ENCODE data around the gene SLC25A10.

Gene SLC25A10

DNA sequence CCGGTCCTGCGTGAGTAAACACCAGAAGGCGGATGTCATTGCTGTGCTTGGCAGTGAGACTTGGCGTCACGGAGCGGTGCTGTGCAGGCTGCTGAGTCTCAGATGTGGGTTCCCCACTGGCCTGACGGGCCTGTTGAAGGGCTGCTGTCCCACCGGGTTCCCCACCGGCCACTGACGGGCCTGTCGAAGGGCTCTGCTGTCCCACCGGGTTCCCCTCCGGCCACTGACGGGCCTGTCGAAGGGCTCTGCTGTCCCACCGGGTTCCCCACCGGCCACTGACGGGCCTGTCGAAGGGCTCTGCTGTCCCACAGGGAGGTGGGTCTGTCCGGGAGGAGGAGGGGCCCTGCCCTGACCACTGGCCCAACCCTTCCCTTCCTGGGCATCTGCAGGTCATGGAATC, 25.5 kb upstream of the SLC25A10 start:
- DNase-seq (ENCODE audit: insufficient read length, low spot score) (no peak), FAIRE-seq (no peak)
- TF ChIP-seq, protein P1, sequence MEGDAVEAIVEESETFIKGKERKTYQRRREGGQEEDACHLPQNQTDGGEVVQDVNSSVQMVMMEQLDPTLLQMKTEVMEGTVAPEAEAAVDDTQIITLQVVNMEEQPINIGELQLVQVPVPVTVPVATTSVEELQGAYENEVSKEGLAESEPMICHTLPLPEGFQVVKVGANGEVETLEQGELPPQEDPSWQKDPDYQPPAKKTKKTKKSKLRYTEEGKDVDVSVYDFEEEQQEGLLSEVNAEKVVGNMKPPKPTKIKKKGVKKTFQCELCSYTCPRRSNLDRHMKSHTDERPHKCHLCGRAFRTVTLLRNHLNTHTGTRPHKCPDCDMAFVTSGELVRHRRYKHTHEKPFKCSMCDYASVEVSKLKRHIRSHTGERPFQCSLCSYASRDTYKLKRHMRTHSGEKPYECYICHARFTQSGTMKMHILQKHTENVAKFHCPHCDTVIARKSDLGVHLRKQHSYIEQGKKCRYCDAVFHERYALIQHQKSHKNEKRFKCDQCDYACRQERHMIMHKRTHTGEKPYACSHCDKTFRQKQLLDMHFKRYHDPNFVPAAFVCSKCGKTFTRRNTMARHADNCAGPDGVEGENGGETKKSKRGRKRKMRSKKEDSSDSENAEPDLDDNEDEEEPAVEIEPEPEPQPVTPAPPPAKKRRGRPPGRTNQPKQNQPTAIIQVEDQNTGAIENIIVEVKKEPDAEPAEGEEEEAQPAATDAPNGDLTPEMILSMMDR (IDR thresholded peaks at IDR 0.05; ENCODE audit: insufficient read depth, missing control alignments), result no peak

DNA sequence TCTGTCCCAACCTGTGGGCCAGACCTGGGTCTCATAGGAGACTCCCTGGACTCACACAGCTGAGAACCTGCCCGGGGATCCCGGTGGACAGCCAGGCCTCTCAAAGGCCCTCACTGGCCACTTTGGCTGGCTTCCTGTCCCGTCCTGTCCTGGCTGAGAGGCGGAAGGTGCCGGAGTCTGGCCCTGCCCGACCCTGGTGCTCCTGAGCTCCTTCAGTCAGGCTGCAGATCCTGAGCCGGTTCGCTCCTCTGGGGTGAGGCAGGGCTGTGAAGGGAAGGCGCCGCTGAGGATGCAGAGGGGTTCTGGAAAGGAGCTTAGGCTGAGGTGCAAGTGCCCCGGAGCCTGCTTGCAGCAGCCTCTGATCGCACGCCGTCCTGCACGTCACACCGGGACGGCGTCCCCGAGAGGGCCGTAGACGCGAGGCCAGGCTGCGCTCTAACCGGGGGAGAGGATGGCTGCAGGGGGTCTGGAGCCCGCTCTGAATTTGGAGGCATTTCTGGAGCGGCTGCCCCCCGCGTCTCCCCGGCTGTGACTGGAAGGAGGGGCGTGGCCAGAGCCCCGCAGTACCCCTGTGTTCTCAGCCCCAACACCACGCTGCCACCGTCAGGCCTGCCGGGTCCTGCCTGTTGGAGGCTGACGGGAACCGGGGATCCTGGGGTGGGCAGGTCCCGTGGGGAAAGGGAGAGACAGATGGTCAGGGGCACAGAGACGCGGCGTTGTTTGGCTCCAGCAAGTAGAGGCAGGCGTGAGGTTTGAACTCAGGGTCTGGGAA, 24.1 kb upstream of the SLC25A10 start:
- TF ChIP-seq, protein P1 (IDR thresholded peaks at IDR 0.05; ENCODE audit: insufficient read depth, missing control alignments), result no peak

DNA sequence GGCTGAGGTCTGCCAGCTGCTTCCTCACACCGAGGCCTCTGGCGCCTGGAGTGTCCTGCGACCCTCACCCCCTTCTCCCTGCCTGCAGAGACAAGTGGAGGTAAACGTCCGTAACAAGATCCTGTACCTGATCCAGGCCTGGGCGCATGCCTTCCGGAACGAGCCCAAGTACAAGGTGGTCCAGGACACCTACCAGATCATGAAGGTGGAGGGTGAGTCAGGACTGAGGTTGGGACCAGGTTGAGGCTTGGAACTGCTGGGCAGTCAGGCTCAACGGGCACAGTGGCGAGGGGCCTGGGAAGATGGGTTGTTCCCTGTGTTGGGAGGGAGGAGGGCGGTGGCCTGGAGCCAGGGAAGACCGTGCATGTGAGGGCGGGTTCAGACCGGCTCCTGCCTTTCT, 23.5 kb upstream of the SLC25A10 start:
- TF ChIP-seq, protein P1 (IDR thresholded peaks at IDR 0.05; ENCODE audit: insufficient read depth, missing control alignments), result no peak
- DNase-seq (ENCODE audit: insufficient read length, low spot score) (no peak), FAIRE-seq (no peak)

More for the DNA sequence above, 24.1 kb upstream of the SLC25A10 start:
- FAIRE-seq (no peak), DNase-seq (ENCODE audit: insufficient read length, low spot score) (no peak)

DNA sequence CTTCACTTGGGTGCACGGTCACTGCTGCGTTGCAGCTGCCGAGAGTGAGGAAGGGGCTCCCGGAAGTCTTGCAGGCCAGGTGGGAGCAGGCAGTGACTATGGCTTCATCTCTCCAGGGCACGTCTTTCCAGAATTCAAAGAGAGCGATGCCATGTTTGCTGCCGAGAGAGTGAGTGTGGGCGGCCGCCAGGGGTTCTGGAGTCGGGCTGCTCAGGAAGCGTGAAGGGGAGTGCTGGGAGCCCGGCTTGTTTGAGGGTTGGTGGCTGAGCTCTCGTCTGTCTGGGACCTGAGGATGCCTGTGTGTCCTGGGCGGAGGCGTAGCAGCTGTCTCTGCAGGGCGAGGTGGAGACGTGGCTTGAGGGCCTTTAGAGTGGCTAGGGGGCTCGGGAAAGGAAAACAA, 22.0 kb upstream of the SLC25A10 start:
- TF ChIP-seq, protein P1 (IDR thresholded peaks at IDR 0.05; ENCODE audit: insufficient read depth, missing control alignments), result no peak
- no peak for FAIRE-seq
- no peak for DNase-seq (ENCODE audit: insufficient read length, low spot score)

DNA sequence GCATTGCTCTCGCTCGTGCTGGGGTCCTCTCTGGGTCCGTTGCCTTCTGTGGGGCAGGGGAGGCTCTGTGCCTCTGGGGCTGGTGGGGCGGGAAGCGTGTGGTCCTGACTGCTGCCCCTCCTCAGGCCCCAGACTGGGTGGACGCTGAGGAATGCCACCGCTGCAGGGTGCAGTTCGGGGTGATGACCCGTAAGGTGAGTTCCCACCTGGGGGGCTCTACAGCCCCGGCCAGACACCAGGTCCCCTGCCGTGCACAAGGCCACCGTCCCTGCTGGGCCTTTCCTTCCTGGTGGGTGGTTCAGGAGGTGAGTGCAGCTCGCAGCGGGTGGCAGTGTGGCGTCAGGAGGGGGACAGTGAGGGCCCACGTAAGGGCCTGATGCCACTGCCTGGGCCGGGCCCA, 21.5 kb upstream of the SLC25A10 start:
- no peak for FAIRE-seq
- no peak for DNase-seq (ENCODE audit: insufficient read length, low spot score)
- TF ChIP-seq, protein P1 (IDR thresholded peaks at IDR 0.05; ENCODE audit: insufficient read depth, missing control alignments), result no peak

DNA sequence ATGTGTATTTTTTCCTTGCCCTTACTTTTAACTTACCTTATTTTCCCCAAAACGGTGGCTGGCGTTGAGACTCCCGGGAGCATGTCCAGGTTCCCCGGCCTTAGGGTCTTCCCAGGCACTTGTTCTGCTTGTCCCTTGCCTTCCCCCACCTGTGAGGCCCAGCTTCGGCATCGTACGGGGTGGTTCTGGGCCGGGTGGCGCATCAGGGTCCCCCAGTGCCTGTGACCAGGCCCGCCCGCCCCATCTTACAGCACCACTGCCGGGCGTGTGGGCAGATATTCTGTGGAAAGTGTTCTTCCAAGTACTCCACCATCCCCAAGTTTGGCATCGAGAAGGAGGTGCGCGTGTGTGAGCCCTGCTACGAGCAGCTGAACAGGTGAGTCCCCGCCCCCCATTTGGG, 20.9 kb upstream of the SLC25A10 start:
- DNase-seq (ENCODE audit: insufficient read length, low spot score) (no peak), FAIRE-seq (no peak)
- TF ChIP-seq, protein P1 (IDR thresholded peaks at IDR 0.05; ENCODE audit: insufficient read depth, missing control alignments), result no peak

DNA sequence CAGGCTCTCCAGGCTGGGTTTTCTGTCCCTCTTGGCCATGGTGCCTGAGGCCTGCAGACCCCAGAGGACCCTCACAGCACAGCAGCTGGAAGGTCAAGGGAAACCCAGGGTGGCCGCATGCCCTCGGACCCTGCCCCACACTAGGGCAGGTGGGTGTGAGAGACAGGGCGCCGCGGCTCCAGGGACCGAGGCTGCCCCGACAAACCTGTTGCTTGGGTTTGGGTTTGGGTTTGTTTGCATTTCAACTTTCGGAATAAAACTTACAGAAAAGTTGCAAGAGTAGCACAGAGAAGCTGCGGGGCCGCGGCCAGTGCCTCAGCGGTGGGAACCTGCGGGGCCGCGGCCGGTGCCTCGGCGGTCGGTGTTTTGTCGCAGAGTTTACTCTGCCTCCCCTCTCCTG, 20.5 kb upstream of the SLC25A10 start:
- DNase-seq (ENCODE audit: insufficient read length, low spot score), result no peak
- TF ChIP-seq, protein P1 (IDR thresholded peaks at IDR 0.05; ENCODE audit: insufficient read depth, missing control alignments), result no peak
- FAIRE-seq, result no peak

Measured in D721Med (cell line).